HCT116 (cell line): ENCODE data around the gene CDCA3. TPM values are rescaled to one million over a fixed set of nuclear protein-coding genes. Genes with fewer than 3 reads are reported as not detected.
"Not testable (repeated sequence)": the region's sequence is repeated elsewhere in the genome, so short reads cannot be mapped to it uniquely, and the experiment has no call there.

ENCODE experiments used
- ATAC-seq: fragments of 200-7000 bp; cut with Tn5 transposase; 2 replicates; pipeline ENCODE4 v1.9.1; 2020; ENCODE audit warnings: mild to moderate bottlenecking, moderate library complexity
- BruUV-seq: library from RNA; stranded (reverse); fragments of 400-500 nt; replicated peaks from 2 replicates; lab custom pipeline; 2021; lab: Mats Ljungman, UMichigan
- CTCF ChIA-PET: fragments of 300-600 bp; sonication (Branson Sonifier 250); formaldehyde crosslinking; loops from one replicate; lab custom pipeline; 2021; ENCODE audit warnings: antibody characterized with exemption; lab: Charles Lee
- POLR2A ChIA-PET: fragments of 300-600, 350-600 bp; sonication (Branson Sonifier 250); formaldehyde crosslinking; loops from one replicate; lab custom pipeline; 2021; ENCODE audit warnings: antibody characterized with exemption; lab: Charles Lee
- RAD21 ChIA-PET, 2 experiments: fragments of 300-600 bp; sonication (Branson Sonifier 250); formaldehyde crosslinking; loops; one replicate each; lab custom pipeline; 2023; ENCODE audit warnings: low total read pairs in 2 of 2; ENCODE audit not compliant: uncharacterized antibody in 2 of 2, unreplicated experiment in 2 of 2, low non-redundant PET in 1 of 2; lab: Charles Lee
- DNase-seq: peaks from one replicate; pipeline ENCODE4 v3.0.0-alpha.2; 2010; ENCODE audit warnings: low read depth, low spot score
- H2AFZ ChIP-seq: fragments of 200-600 bp; shearing (Covaris generic), sonication (generic); 2 replicates; pipeline ENCODE4 v1.6.1; 2017; ENCODE audit warnings: low read depth, mixed run types, mixed read lengths, antibody characterized with exemption, low read length; ENCODE audit not compliant: poor library complexity, severe bottlenecking
- H3K27ac ChIP-seq: 2 replicates; pipeline ENCODE4 v1.5.1; 2012; ENCODE audit warnings: low read depth, low read length
- H3K27me3 ChIP-seq: fragments of 200-600 bp; sonication (generic); 2 replicates; pipeline ENCODE4 v1.6.1; 2016; ENCODE audit warnings: mixed run types, low read length, mixed read lengths; ENCODE audit not compliant: insufficient read depth
- H3K36me3 ChIP-seq, 2 experiments: fragments of 200-500 bp in 1 of 2; fragments of 200-600 bp in 1 of 2; sonication (Bioruptor generic) in 1 of 2; sonication (generic) in 1 of 2; 2 replicates each; pipeline versions ENCODE4 v1.5.1 to v1.6.1; 2014 to 2016; ENCODE audit warnings: low read length in 2 of 2, inconsistent platforms in 1 of 2, mixed read lengths in 1 of 2, mixed run types in 1 of 2; ENCODE audit not compliant: insufficient read depth in 2 of 2, control insufficient read depth in 1 of 2
- H3K4me1 ChIP-seq, 2 experiments: fragments of 200-600 bp in 1 of 2; sonication (generic) in 1 of 2; 2 replicates each; pipeline versions ENCODE4 v1.5.1 to v1.6.1; 2012 to 2017; ENCODE audit warnings: low read length in 2 of 2, inconsistent platforms in 1 of 2, mild to moderate bottlenecking in 1 of 2, mixed read lengths in 1 of 2, mixed run types in 1 of 2, moderate library complexity in 1 of 2; ENCODE audit not compliant: insufficient read depth in 2 of 2, control insufficient read depth in 1 of 2
- H3K4me2 ChIP-seq: fragments of 200-600 bp; sonication (generic); 2 replicates; pipeline ENCODE4 v1.6.1; 2017; ENCODE audit warnings: mixed run types, low read length, mixed read lengths
- H3K4me3 ChIP-seq, 2 experiments: fragments of 200-600 bp in 1 of 2; sonication (generic) in 1 of 2; replicated peaks in 1 of 2; 2 replicates each; pipeline ENCODE4 v1.5.1; 2011 to 2016; ENCODE audit warnings: low read length in 2 of 2, control low read depth in 1 of 2, low read depth in 1 of 2, mild to moderate bottlenecking in 1 of 2, mixed read lengths in 1 of 2, mixed run types in 1 of 2
- H3K79me2 ChIP-seq: fragments of 200-600 bp; sonication (generic); 2 replicates; pipeline ENCODE4 v1.6.1; 2017; ENCODE audit warnings: mild to moderate bottlenecking, mixed run types, low read length, moderate library complexity, mixed read lengths; ENCODE audit not compliant: insufficient read depth
- H3K9ac ChIP-seq: fragments of 200-600 bp; sonication (generic); 2 replicates; pipeline ENCODE4 v1.6.1; 2016; ENCODE audit warnings: low read length, mixed read lengths
- H3K9me2 ChIP-seq: fragments of 200-600 bp; sonication (generic), shearing (Covaris generic); 2 replicates; pipeline ENCODE4 v1.6.1; 2017; ENCODE audit warnings: mixed run types, mild to moderate bottlenecking, moderate library complexity; ENCODE audit not compliant: insufficient read depth
- H3K9me3 ChIP-seq, 2 experiments: fragments of 200-500 bp in 1 of 2; fragments of 200-600 bp in 1 of 2; sonication (Bioruptor generic) in 1 of 2; sonication (generic) in 1 of 2; 2 replicates each; pipeline ENCODE4 v1.6.1; 2014 to 2017; ENCODE audit warnings: low read length in 2 of 2, mixed read lengths in 2 of 2, inconsistent platforms in 1 of 2, low read depth in 1 of 2, mild to moderate bottlenecking in 1 of 2, mixed run types in 1 of 2, moderate library complexity in 1 of 2; ENCODE audit not compliant: control insufficient read depth in 1 of 2, insufficient read depth in 1 of 2
- H4K20me1 ChIP-seq: fragments of 200-600 bp; sonication (generic), shearing (Covaris generic); 2 replicates; pipeline ENCODE4 v1.6.1; 2017; ENCODE audit warnings: mixed run types, mild to moderate bottlenecking, moderate library complexity; ENCODE audit not compliant: insufficient read depth
- ELF1 ChIP-seq: IDR thresholded peaks from 2 replicates; pipeline ENCODE4 v1.6.1; 2012; ENCODE audit warnings: low read depth, borderline replicate concordance
- intact Hi-C: fragments of 100-400 bp; cut with micrococcal nuclease; formaldehyde crosslinking; loops from 2 replicates; pipeline ENCODE4 v1.10.0; 2022
- total RNA-seq: library from RNA; stranded (reverse); gene quantifications from one replicate; pipeline ENCODE4 v1.2.1, GENCODE V29; 2021; ENCODE audit not compliant: unreplicated experiment

CDCA3 gene
- total RNA-seq, 1 experiment from 2014 or later, result 63.0 TPM

DNA sequence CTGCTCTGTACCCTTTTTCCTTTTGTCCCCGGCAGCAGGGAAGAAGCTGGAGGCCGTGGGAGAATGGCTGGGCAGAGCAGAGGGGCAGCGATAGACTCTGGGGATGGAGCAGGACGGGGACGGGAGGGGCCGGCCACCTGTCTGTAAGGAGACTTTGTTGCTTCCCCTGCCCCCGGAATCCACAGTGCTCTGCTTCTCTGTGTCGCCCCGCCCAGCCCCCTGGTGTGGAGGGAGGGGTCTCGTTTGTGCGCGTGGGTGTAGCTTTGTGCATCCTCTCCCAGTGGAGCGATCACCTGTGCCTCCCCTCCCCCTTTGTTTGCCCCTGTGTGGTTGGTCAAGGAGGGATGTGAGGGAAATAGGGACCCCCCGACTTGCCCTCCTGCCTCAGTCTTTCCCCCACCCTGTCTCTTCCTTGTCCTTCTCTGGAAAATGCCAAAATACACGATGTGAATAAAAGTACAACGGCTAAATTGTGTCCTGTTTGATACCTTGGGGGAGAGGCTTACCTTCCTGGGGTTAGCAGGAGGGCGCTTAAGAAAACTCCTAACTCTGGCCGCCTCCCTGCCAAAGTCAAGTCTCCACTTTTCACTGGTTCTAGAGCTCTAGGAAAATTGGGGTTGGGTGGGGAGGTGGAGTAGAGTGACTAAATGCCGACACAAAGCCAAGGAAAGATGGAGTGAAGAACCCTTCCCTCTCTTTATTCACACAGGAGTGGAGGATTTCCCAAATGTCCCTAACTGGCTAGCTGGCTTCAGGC, 15.3 kb upstream of the CDCA3 start:
- BruUV-seq, result no TSS peak

DNA sequence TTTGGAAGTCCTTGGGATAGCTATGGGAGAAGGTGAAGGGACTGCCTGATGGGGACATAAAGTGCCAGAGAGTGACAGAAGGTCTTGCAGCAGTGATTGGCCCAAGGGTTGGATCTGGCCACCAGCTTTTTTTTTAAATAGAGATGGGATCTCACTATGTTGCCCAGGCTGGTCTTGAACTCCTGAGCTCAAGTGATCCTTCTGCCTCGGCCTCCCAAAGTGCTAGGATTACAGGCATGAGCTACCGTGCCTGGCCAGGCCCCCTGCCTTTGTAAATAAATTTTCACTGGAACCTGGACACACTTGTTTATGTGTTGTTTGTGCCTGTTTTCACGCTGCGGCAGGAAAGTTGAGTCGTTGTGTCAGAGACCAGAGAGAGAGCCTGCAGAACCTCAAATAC, 14.2 kb upstream of the CDCA3 start:
- H3K27me3 ChIP-seq, H3K27ac ChIP-seq, DNase-seq, H2AFZ ChIP-seq, ATAC-seq, BruUV-seq, H3K9ac ChIP-seq, H3K4me3 ChIP-seq, H3K9me2 ChIP-seq, CTCF ChIA-PET, H3K4me2 ChIP-seq, intact Hi-C loops, RAD21 ChIA-PET, H3K9me3 ChIP-seq: not testable (repeated sequence)
- POLR2A ChIA-PET, result interaction anchor here (1.2 to 10.9 kb wide), 6 partner anchors 13 to 331 kb away, joined by 3 to 186 read pairs (median 6); partner anchors contain the start of genes C12orf57, CDCA3, COPS7A and GAPDH
- H4K20me1 ChIP-seq, result peaks cover 12% of the 10 kb centered on the region; the same call in 1 of the 2 replicates
- H3K36me3 ChIP-seq, result peaks cover 34 to 56% of the 10 kb centered on the region in 2 experiments
- peaks cover 18 to 38% of the 10 kb centered on the region in 2 experiments for H3K4me1 ChIP-seq
- H3K79me2 ChIP-seq, result peaks cover 33% of the 10 kb centered on the region

More for the DNA sequence above, 15.3 kb upstream of the CDCA3 start:
- ChIA-PET RAD21 (no interaction called here), POLR2A (interaction anchor here (0.6 to 10.9 kb wide), 15 partner anchors 14 to 885 kb away, joined by 3 to 186 read pairs (median 7); partner anchors contain the start of genes C12orf57, CDCA3, COPS7A and MLF2), CTCF (no interaction called here)
- intact Hi-C loops, result no loop called here
- ATAC-seq (no peak), DNase-seq (no peak)
- Histone ChIP-seq H3K27ac (peak overlapping the region; percentile 52), H3K79me2 (peaks cover 43% of the 10 kb centered on the region), H4K20me1 (peaks cover 12% of the 10 kb centered on the region; the same call in 1 of the 2 replicates), H2AFZ (no peak overlapping the region), H3K9me3 (no peaks in the 10 kb centered on the region), H3K9me2 (no peaks in the 10 kb centered on the region), H3K4me2 (peak overlapping the region; percentile 92), H3K4me1 (peaks cover 27 to 48% of the 10 kb centered on the region in 2 experiments), H3K36me3 (peaks cover 31 to 56% of the 10 kb centered on the region in 2 experiments; a peak in 3 of 4 replicates), H3K9ac (peak overlapping the region; percentile 99), H3K4me3 (peak overlapping the region; percentile 97 to 99), H3K27me3 (no peaks in the 10 kb centered on the region)
- TF ChIP-seq ELF1, result no peak
